ENCODE measurements around the gene KIF2C.

KIF2C gene

GRCh38 chr1:44707959-44708831, 31.4 kb upstream of the KIF2C start:
- no peak overlapping the region for H3K27ac ChIP-seq
- H3K9ac ChIP-seq = no peak overlapping the region
- no peaks in the 10 kb centered on the region for H3K36me3 ChIP-seq (ENCODE audit: control insufficient read depth, insufficient read depth, low read length)
- H3K9me3 ChIP-seq (ENCODE audit: control insufficient read depth, low read length) = no peaks in the 10 kb centered on the region
- H3K79me2 ChIP-seq = no peaks in the 10 kb centered on the region
- peak; percentile 33 for TF ChIP-seq CTCF (IDR thresholded peaks at IDR 0.05)
- H3K4me2 ChIP-seq (ENCODE audit: low read length) = no peak overlapping the region
- no peaks in the 10 kb centered on the region for H3K4me1 ChIP-seq
- no peaks in the 10 kb centered on the region for H3K27me3 ChIP-seq (ENCODE audit: control insufficient read depth, insufficient read depth, low read length)
- peak overlapping the region; percentile 1 for H2AFZ ChIP-seq
- H3K4me3 ChIP-seq (ENCODE audit: low read depth, low read length) = no peak overlapping the region

DNA sequence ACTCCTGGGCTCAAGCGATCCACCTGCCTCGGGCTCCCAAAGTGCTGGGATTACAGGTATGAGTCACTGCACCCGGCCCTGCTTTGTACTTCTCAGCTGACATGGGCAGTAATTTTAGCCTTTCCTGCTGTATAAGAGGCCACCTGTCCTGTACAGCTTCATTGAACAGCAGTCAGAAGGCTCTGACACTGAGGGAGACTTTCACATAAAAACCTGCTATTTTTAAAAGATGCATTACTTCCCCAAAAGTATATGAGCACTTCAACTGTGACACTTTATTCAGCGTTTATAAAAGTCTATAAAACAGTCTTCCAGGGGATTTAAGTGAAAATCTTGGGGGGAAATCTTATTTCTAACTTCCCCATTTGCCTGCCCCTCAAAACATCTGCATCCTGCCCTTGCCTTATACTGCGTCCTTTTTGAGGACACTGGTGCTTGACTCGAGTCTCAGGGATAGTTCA, 26.3 kb upstream of the KIF2C start:
- no peaks in the 10 kb centered on the region for H3K9me3 ChIP-seq (ENCODE audit: control insufficient read depth, low read length)
- H3K27me3 ChIP-seq (ENCODE audit: control insufficient read depth, insufficient read depth, low read length) = no peaks in the 10 kb centered on the region
- H3K4me1 ChIP-seq = no peaks in the 10 kb centered on the region
- H3K79me2 ChIP-seq = no peaks in the 10 kb centered on the region
- no peak overlapping the region for H3K9ac ChIP-seq
- H3K27ac ChIP-seq = no peak overlapping the region
- no peaks in the 10 kb centered on the region for H3K36me3 ChIP-seq (ENCODE audit: control insufficient read depth, insufficient read depth, low read length)
- no peak overlapping the region for H2AFZ ChIP-seq
- H3K4me2 ChIP-seq (ENCODE audit: low read length) = no peak overlapping the region
- TF ChIP-seq CTCF (IDR thresholded peaks at IDR 0.05) = no peak
- no peak overlapping the region for H3K4me3 ChIP-seq (ENCODE audit: low read depth, low read length)

DNA sequence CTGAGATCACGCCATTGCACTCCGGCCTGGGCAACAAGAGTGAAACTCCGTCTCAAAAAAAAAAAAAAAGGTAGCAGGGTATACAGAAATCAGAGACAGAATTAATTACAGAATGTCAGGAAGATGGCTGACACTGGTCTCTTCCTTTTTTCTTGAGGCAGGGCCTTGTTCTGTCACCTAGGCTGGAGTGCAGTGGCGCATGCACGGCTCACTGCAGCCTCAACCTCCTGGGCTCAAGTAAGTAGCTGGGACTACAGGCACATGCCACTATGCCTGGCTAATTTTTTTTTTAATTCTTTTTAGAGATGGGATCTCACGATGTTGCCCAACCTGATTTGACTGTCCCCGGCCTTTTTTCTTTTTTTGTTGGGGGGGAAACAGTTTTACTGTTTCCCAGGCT, 25.1 kb upstream of the KIF2C start:
- H3K9ac ChIP-seq = no peak overlapping the region
- no peak overlapping the region for H2AFZ ChIP-seq
- no peak overlapping the region for H3K4me2 ChIP-seq (ENCODE audit: low read length)
- no peak overlapping the region for H3K4me3 ChIP-seq (ENCODE audit: low read depth, low read length)
- no peaks in the 10 kb centered on the region for H3K9me3 ChIP-seq (ENCODE audit: control insufficient read depth, low read length)
- H3K4me1 ChIP-seq = no peaks in the 10 kb centered on the region
- H3K36me3 ChIP-seq (ENCODE audit: control insufficient read depth, insufficient read depth, low read length) = no peaks in the 10 kb centered on the region
- TF ChIP-seq CTCF (IDR thresholded peaks at IDR 0.05) = no peak
- no peaks in the 10 kb centered on the region for H3K79me2 ChIP-seq
- H3K27me3 ChIP-seq (ENCODE audit: control insufficient read depth, insufficient read depth, low read length) = no peaks in the 10 kb centered on the region
- no peak overlapping the region for H3K27ac ChIP-seq

DNA sequence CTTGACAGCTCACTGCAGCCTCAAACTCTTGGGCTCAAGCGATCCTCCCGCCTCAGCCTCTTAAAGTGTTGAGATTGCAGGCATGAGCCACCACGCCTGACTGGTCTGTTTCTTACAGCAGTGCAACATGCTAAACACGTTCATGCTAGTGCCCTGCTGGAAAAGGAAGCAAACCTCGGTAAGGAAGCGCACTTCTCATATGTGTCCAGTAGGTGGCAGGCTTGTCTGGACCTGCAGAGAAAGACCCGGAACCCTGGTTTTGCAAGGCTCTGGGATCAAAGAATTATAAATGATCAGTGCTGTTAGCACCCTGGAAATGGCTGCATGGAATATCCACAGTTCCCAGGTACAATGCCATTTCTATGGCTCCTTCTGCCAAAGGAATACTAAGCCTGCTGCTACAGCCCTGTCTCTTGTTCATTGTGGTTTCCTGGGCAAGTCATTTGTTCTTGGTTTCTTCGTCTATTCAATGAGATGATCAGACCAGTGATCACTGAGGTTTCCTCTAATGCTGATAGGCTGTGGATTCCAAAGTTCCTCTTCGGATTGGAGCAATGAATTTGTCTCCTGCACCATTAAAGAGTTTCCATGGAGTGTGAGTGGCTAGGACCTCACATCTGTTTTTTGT, 24.6 kb upstream of the KIF2C start:
- Histone ChIP-seq H3K27me3 (ENCODE audit: control insufficient read depth, insufficient read depth, low read length) (no peaks in the 10 kb centered on the region), H3K27ac (no peak overlapping the region), H3K9ac (no peak overlapping the region), H3K4me1 (no peaks in the 10 kb centered on the region), H3K4me2 (ENCODE audit: low read length) (no peak overlapping the region), H3K9me3 (ENCODE audit: control insufficient read depth, low read length) (no peaks in the 10 kb centered on the region), H3K36me3 (ENCODE audit: control insufficient read depth, insufficient read depth, low read length) (no peaks in the 10 kb centered on the region), H2AFZ (no peak overlapping the region), H3K4me3 (ENCODE audit: low read depth, low read length) (no peak overlapping the region), H3K79me2 (no peaks in the 10 kb centered on the region)
- peak; percentile 77 for TF ChIP-seq CTCF (IDR thresholded peaks at IDR 0.05)

Measured in parathyroid adenoma (tissue), 2 donors.